GM19397 (cell line): Measurements from ENCODE around the gene PTPRT.

Experiments used
- ATAC-seq: cut with Tn5 transposase; IDR thresholded peaks from one replicate; pipeline ENCODE4 v1.9.1; 2021; ENCODE audit warnings: mild to moderate bottlenecking, moderate library complexity; ENCODE audit not compliant: unreplicated experiment

Gene PTPRT

GRCh38 chr20:42978184-42978974, 211.3 kb downstream of the PTPRT start:
- no peak for ATAC-seq

DNA sequence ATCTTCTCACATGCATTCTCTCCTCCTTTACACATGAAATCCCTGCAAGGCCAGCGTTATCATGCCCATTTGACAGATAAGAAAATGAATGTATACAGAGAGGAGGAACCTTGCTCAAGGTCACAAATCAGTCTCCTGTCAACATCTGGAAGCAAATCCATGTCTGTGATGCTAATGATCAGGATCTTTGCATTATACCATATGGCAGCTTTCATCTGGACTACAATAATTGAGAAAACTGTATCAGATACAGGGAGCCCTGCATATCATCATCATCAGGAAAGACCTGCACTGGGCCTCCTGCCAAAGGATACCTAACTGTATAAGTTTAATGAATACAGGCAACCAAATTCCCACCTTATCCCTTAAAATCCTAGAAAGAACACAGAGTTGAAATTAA, 213.7 kb downstream of the PTPRT start:
- ATAC-seq, result no peak

- ATAC-seq, result no peak
Measured at GRCh38 chr20:42974347-42974746, 215.4 kb downstream of the PTPRT start.

GRCh38 chr20:42972591-42972990, 217.1 kb downstream of the PTPRT start:
- ATAC-seq, result no peak

DNA sequence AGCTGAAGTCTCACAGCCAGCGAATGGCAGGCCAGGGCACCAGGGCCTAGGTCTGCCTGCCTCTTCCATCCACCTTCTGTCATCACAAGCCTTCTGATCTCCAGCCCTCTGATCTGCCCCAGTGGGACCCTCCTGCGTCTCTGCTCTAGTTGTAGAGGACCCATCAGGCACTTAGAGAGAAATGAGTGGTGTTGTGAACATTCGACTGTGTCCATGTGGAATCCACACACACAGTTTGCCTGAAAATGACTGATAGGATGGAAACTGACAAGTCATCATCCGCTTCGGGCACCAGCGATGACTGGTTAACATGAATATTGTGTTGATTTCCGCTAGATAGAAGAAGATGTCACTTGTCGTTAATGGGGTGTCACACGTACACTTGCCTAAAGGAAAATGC, 221.0 kb downstream of the PTPRT start:
- ATAC-seq, result no peak

DNA sequence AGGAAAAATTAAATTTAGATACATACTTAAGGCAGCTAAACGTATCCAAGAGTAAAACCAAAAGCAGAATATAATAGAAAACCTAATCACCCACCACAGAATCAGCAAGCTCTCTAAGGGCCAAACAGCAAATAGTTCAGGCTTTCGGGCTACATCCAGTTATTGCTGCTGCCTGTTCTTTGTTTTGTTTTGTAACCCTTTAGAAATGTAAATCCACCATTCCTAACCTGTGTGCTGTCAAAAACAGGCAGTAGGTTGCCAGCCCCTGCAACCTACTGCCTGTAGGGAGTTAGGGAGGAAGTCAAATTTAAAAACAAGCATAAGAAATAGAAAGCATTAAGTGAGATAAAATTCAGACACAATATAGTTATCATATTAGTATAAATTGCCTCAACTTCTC, 225.9 kb downstream of the PTPRT start:
- no peak for ATAC-seq

DNA sequence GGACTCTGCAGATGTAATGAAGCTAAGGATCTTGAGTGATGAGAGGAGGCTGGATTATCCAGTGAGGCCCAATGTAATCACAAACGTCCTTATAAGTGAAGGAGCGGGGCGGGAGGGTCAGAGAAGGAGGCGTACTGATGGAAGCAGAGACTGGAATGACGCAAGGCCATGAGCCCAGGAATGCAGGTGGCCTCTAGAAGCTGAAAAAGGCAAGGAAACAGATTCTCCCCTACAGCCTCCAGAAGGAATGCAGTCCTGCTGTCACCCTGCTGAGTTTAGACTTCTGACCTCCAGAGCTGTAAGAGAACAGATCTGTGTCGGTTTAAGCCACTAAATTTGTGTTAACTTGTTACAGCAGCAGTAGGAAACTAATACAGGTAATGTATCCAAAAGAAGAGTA, 227.9 kb downstream of the PTPRT start:
- no peak for ATAC-seq

GRCh38 chr20:42959996-42960395, 229.7 kb downstream of the PTPRT start:
- ATAC-seq, result no peak

DNA sequence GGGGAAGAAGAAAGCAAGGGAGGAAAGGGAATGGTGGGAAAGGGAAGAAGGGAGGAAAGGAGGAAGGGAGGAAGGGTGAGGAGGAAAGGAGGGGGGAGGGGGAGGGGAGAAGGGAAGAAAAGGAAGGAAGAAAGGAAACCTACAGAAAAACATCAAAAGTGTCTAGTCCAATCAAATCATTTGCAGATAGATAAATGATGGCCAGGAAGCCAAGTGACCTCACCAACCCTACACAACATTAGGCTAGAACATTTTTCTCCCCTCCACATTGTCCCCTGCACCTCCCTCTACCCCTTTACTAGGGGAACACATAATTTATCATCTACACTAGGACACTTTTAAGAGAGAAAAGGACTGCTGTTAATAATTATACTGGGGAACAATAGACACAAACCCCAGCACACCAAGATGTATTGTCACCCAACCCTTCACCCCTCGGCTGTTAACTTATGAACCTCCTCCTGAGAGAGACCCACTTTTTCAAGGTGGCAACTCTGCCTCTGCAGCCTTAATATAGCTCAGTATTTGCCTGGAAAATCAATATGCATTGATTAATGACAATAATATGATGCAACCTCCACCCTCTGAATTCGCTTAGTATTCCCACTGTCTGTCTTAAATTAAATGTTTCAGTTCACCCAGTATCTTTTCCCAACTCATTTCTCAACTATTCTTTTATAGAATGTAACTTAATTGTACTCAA, 231.2 kb downstream of the PTPRT start:
- no peak for ATAC-seq

- no peak for ATAC-seq
Measured at GRCh38 chr20:42957704-42958095, 232.0 kb downstream of the PTPRT start.

DNA sequence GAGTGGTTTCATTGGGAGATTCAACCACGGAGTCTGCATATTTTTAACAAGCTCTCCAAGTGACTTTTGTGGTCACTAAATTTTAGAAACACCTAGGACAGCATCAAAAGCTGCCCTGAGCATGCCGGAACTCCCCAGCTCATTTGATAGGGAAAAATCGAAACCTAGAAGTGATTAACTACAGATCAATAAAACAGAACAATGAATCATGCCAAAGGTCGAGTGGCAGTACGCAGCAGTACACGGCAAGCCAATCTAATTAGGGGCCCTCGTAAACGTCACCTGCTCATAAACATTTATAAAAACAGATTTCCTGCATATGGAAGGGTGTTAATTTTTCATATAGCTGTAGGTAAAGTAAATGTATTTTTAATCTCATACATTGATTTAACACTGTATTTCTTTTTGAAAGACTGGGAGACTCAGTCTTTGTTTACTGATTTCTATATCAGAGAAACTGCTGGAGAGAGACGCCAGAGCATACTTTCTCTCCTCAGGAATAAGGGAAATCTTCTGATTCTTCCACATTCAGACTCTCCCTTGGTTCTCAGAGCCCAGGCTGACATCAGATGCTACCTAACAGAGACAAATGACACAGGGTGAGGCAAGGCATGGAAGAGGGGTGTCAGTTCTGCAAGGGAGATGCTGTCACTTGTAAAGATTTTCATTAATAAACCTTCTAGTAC, 232.5 kb downstream of the PTPRT start:
- no peak for ATAC-seq

GRCh38 chr20:42955713-42956112, 234.0 kb downstream of the PTPRT start:
- no peak for ATAC-seq

DNA sequence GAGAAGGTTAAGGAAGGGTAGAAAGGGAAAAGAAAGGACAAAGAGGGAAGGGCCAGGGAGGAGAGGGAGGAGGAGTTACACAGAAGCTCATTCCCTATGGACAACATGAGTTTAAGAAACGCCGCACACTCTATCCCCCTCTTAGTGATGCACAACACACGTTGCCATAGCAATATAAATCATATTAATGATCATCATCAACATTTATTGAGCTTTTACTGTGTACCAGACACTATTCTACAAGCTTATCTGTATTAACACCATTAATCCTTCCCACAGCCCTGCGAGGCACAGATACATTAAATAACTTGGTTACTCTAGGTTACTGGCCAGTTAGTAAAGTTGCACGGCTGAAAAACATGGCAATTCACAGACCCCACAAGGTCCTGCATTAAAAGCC, 234.8 kb downstream of the PTPRT start:
- ATAC-seq, result no peak

- no peak for ATAC-seq
Measured at GRCh38 chr20:42949950-42950349, 239.8 kb downstream of the PTPRT start.

DNA sequence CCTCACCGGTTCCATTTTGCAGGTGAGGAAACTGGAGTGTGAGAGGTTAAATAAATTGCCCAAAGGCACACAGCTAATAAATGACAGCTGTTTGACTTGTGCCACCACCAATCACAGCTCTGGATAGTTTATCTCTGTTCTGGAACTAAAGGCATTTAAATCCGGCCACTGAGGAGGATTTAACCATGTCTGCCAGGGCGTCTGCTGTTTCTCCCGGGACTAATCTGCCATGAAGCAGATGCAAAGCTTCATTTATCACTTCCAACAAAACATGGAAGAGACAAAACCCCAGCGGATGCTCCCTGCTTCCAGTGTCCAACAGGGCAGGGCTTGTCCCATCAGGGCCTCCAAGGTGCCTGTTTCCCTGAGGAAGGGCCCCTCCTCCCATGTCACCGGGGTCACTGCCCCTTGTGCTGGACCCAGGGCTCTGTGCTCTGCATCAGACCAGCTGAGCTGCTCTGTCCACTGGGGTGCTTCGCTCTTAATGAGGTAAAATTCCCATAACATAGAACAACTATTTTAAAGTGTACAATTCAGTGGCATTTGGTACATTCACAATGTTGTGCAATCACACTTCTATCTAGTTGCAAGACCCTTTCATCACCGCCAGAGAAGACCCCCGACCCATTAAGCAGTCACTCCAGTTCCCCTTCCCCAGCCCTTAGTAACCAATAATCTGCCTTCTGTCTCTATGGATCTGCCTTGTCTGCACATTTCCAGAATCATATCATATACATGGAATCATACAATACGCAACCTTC, 244.3 kb downstream of the PTPRT start:
- no peak for ATAC-seq

- no peak for ATAC-seq
Measured at GRCh38 chr20:42941629-42942028, 248.1 kb downstream of the PTPRT start.

DNA sequence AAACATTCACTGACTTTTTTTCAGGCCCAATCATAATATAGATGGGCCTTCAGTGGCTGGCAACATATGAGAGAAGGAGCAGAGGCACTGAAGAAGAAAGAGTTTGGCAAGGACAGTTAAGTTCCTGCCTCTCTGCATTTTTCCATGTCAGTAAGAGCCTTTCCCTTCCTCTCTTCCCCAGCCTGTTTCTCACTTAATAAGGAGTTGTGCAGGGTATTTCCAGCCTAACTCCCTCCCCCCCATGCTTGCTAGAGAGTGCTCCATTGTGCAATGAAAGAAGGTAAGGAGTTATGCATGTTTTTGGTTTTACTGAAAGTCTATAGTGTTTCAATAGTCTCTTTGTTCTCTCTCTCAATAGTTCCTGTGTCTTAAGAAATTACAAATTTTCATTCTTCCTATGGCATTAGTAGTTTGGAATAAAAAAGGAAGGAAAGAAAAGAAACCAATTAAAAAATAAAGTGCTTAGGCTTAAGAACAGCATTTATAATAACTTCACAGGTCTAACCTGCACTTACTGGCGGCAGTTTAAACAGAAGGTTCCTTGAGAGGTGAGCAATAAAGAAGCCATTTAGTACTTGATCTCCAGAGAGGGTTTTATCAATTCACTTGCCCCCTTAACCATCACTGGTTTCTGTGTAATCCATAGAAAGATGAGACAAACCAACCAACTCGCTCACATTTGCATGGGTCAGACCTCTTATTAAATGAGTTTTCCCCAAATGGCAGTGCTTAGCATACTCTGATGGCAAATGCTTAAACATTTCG, 251.1 kb downstream of the PTPRT start:
- no peak for ATAC-seq

GRCh38 chr20:42936482-42936881, 253.2 kb downstream of the PTPRT start:
- ATAC-seq, result no peak

- ATAC-seq, result no peak
Measured at GRCh38 chr20:42924215-42924614, 265.5 kb downstream of the PTPRT start.

DNA sequence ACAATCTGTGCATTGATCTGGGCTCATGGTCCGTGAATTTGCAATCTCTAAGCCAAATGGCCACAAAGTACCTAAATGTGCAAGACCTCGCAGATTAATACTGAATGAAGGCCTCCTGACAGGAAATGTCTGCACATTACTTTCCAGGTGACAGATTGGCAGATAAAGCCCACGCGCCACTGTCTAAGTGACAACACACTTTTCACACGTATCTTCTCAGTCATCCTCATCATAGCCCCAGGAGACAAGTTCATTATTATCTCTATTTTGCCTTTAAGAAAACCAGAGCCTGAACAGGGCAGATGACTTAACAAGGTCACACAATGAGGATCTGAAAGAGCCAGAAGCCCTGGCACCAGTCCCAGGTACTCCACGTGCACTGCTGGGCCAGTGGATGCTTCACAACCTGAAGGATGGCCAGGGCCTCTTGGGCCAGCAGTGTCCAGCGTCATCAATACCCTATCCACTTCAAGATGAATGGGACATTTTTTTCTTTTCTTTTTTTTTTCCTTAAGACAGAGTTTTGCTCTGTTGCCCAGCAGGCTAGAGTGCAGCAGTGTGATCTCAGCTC, 266.3 kb downstream of the PTPRT start:
- no peak for ATAC-seq
